ENCODE data around the gene RAE1.
A peak's percentile ranks its signal among the peaks of the same experiment; 100 is the strongest.
"Not testable (repeated sequence)": the region's sequence is repeated elsewhere in the genome, so short reads cannot be mapped to it uniquely, and the experiment has no call there.

The RAE1 gene

DNA sequence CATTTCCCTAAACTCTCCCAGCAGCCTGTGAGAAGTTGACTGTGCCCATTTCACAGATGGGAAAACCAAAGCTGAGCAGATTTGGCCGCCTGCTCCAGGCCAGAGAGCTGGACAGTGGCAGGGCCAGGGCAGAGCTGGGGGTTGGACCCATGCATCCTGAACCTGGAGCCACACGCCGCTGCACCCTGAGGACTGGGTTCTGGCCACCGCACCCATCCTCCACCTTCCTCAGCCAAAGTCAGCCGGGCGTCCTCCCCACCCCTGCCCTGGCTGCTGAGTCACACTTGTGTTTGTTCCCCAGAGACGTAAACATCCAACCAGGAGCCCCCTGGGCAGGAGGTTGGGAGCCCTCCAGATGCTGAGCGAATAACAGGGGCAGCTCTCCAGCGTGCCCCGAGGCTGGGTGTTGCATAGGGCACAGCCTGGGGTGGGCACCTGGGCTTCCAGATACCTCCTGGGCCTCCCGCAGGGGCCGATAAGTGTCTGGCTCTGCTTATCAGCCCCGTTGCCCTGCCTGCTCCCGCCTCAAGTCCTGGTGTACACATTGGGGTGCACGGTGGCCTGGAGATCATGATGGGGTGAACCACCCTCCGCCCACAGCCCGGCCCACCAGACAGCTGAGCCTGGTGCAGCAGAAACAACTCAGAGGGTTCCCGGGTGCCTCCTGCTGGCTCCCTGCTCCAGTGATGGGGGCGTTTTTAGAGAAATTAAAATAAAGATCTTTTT, 64.0 kb downstream of the RAE1 start:
- DNase-seq (ENCODE audit: low read depth): peak; percentile 22

DNA sequence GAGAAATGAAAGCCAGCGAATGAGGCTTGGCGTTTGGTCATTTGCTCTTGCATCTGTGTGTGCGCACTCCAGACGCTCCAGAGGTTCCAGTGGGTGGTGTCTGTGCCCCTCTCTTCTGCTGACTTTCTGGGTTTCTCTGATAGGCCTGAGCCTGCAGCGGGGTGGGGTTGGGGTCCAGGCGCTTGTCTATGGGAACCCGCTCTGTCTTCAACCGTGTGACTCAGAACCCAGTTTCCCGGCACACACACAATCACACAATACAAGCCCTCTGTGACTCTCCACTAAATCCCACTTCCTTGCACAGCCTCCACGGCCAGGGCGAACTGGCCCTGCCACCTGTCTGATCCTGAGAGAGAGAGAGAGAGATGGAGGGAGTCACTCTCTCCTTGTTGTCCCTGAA, 64.7 kb downstream of the RAE1 start:
- no peak for DNase-seq (ENCODE audit: low read depth)

GRCh38 chr20:57416296-57417022, 65.4 kb downstream of the RAE1 start:
- no peak for DNase-seq (ENCODE audit: low read depth)

DNA sequence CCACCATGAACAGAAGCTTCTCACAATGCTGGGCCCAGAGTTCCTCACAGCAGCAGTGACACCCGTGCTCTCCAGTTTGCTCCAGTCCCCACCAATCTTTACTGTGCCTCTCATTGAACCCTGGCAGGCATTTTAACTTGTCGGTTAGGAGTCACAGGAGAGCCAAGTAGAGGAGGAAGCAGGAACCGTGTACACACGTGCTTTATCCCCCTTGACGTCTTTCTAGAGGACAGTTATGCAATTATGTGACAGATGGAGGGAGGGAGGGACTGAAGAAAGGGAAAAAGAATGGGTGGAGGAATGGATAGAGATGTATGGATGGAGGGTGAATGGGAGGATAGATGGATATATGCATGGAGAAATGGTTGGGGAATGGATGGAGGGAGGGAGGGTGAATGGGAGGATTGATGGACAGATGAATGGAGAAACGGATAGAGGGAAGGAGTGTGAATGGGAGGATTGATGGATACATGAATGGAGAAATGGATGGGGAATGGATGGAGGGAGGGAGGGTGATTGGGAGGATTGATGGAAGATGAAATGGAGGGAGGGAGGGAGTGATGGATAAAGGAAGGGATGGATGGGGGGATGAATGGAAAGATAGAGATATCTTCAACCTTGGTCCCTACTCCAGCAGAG, 66.1 kb downstream of the RAE1 start:
- DNase-seq (ENCODE audit: low read depth): no peak

GRCh38 chr20:57417830-57418780, 67.0 kb downstream of the RAE1 start:
- DNase-seq (ENCODE audit: low read depth): no peak

DNA sequence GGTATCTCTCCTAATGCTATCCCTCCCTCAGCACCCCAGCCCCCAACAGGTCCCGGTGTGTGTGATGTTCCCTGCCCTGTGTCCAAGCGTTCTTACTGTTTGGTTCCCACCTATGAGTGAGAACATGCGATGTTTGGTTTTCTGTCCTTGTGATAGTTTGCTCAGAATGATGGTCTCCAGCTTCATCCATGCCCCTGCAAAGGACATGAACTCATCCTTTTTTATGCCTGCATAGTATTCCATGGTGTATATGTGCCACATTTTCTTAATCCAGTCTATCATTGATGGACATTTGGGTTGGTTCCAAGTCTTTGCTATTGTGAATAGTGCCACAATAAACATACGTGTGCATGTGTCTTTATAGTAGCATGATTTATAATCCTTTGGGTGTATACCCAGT, 68.4 kb downstream of the RAE1 start:
- DNase-seq (ENCODE audit: low read depth): not testable (repeated sequence)

- no peak for DNase-seq (ENCODE audit: low read depth)
Observed at GRCh38 chr20:57420571-57421252, 69.7 kb downstream of the RAE1 start.

DNA sequence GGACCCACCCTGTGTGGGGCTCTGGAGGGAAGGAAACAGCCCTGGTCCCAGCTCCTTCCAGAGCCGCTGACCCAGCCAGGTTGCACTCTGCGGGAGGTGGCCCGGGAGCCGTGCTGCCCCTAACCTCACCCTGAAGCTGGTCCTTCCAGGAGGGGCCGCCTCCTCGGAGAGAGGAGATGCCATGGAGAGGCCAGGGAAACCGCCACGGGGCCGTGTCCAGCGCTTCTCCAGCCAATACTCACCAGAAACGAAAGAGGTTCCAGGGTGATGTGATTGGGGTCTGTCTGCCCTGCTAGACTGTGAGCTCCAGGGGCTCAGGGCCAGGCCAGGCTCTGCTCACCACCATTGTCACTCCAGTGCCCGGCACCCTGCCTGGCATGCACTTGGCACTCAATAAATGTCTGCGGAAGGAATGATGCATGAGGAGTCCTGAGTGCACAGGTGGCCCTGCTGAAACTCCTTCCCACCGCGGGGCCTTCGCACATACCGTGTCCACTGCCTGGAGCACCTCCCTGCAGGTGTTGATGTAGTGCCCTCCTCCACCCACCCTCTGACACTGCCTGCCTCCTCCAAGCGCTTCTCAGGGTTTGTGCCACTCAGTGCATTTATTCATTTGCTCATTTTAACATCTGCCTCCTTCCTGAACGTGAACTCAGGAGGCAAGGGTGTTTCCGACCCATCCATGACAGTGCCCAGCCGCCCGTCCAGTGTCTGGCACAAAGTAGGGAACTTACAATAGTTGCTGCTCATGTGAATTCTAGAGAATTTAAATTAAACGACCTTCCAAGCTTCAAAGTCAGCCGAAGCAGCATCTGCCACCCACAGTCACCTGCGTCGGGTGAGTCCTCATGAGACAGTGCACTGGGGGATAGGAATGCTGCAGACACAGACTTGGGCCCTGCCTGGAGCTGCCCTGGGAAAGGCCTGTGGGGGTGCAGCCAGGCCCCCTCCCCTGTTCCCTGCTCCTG, 70.5 kb downstream of the RAE1 start:
- no peak for DNase-seq (ENCODE audit: low read depth)

DNA sequence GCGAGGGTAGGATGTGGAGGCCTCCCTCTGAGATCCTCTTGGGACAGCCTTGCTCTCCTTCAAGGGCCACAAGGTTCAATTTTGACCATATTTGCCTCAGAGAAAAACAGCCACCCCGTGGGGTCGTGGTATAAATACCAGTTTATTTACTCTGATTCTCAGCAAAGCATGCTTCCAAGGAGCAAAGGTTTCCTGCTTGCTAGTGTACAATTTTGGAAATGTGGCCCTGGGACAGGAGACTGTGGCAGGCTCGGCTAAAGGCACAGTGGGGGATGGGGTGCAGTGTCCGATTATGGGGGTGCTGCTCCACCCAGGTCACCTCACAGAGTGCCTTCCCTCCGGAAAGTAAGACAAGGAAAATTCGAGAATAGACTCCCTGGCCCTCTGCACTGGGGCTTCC, 71.2 kb downstream of the RAE1 start:
- no peak for DNase-seq (ENCODE audit: low read depth)

- no peak for DNase-seq (ENCODE audit: low read depth)
Observed at GRCh38 chr20:57425150-57426013, 74.3 kb downstream of the RAE1 start.

- DNase-seq (ENCODE audit: low read depth): no peak
Observed at GRCh38 chr20:57426271-57426689, 75.2 kb downstream of the RAE1 start.

GRCh38 chr20:57426831-57427230, 75.8 kb downstream of the RAE1 start:
- no peak for DNase-seq (ENCODE audit: low read depth)

DNA sequence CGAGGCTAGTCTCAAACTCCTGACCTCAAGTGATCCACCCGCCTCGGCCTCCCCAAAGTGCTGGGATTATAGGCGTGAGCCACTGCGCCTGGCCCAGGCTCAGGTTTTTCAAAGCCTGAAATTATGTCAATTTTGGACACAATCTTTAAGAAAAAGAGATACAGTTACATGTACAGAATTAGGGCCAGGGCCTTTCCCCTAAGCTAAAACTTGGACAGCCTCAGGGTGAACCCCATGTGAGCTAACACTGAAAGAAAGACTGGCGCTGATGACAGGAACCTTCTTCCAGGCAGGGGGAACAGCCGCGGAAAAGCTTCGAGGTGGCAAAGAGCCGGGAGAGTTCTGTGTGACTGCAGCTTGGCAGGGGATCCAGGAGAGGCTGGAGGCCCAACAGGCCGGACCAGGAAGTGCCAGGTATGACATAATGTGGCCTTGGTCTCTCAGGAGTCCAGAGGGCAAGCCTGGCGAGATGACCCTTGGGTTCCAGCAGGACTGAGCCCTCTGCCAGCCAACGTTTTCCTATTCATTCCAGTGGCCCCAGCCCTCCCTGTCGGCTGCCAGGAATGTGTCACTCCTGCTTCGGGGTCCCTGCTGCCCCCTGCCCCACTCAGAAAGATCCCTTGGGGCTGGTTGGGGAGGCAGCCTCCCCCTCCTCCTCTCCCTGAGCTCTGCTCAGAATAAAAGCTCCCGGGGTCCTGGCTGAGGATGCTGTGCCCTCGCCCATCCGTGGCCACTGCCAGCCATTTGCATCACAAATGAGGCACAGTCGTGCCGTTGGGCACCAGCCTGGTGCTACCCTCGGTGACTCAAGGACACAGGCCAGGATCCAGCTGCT, 77.5 kb downstream of the RAE1 start:
- DNase-seq (ENCODE audit: low read depth): no peak
